GM12878 (cell line): ENCODE data around the gene SDR9C7. TPM values are rescaled to one million over a fixed set of nuclear protein-coding genes. Genes with fewer than 3 reads are reported as not detected.

Experiments used
- ATAC-seq: fragments of 200-7000 bp; cut with Tn5 transposase; 3 replicates; pipeline ENCODE4 v1.9.1; 2020; ENCODE audit warnings: mild to moderate bottlenecking, moderate library complexity
- BruUV-seq: library from RNA; stranded (reverse); fragments of 400-500 nt; replicated peaks from 2 replicates; lab custom pipeline; 2021; lab: Mats Ljungman, UMichigan
- CTCF ChIA-PET: fragments of 300-600 bp; sonication (Branson Sonifier 250); formaldehyde crosslinking; extraction: SDS; loops from one replicate; lab custom pipeline; 2021; ENCODE audit warnings: inconsistent platforms; lab: Yijun Ruan, JAX
- POLR2A ChIA-PET: fragments of 350-600 bp; formaldehyde crosslinking; extraction: SDS; loops from one replicate; lab custom pipeline; 2021; ENCODE audit warnings: inconsistent platforms; lab: Charles Lee
- RAD21 ChIA-PET: fragments of 300-600 bp; sonication (Branson Sonifier 250); formaldehyde crosslinking; loops from one replicate; lab custom pipeline; 2023; ENCODE audit warnings: antibody characterized with exemption; ENCODE audit not compliant: unreplicated experiment; lab: Charles Lee
- SMC1A ChIA-PET: fragments of 300-600 bp; sonication (Branson Sonifier 250); formaldehyde crosslinking; loops from one replicate; lab custom pipeline; 2023; ENCODE audit not compliant: unreplicated experiment, uncharacterized antibody; lab: Charles Lee
- DNase-seq: peaks from one replicate; pipeline ENCODE4 v3.0.0-alpha.2; 2011; ENCODE audit warnings: low read depth, low spot score
- FAIRE-seq: peaks from 3 replicates; lab custom pipeline; 2011; peaks lifted over from hg19 to GRCh38; lab: Jason Lieb, UNC
- H2AFZ ChIP-seq: 2 replicates; pipeline ENCODE4 v1.6.0; 2011; ENCODE audit warnings: low read depth, low read length, control low read depth; ENCODE audit not compliant: control insufficient read depth
- H3K27ac ChIP-seq: 2 replicates; pipeline ENCODE4 v1.5.1; 2011; ENCODE audit warnings: control low read depth; ENCODE audit not compliant: control insufficient read depth, insufficient read depth
- H3K27me3 ChIP-seq, 2 experiments: replicated peaks in 1 of 2; 2 replicates each; pipeline versions ENCODE4 v1.6.0 to v1.6.1; 2011; ENCODE audit warnings: low read length in 1 of 2; ENCODE audit not compliant: control insufficient read depth in 2 of 2, insufficient read depth in 2 of 2
- H3K36me3 ChIP-seq, 2 experiments: 2 replicates each; pipeline ENCODE4 v1.5.1; 2011; ENCODE audit warnings: low read length in 1 of 2; ENCODE audit not compliant: control insufficient read depth in 2 of 2, insufficient read depth in 2 of 2
- H3K4me1 ChIP-seq: 2 replicates; pipeline ENCODE4 v1.6.1; 2011; ENCODE audit warnings: mild to moderate bottlenecking, low read length, moderate library complexity, mixed read lengths; ENCODE audit not compliant: control insufficient read depth, insufficient read depth
- H3K4me2 ChIP-seq: 2 replicates; pipeline ENCODE4 v1.6.0; 2011; ENCODE audit warnings: control low read depth; ENCODE audit not compliant: control insufficient read depth, insufficient read depth
- H3K4me3 ChIP-seq: fragments of 200-600 bp; sonication (generic); 2 replicates; pipeline ENCODE4 v1.5.1; 2016
- H3K79me2 ChIP-seq: 2 replicates; pipeline ENCODE4 v1.6.0; 2011; ENCODE audit warnings: low read length; ENCODE audit not compliant: control insufficient read depth, insufficient read depth
- H3K9ac ChIP-seq: 2 replicates; pipeline ENCODE4 v1.8.0; 2011; ENCODE audit warnings: low read length, control low read depth, mixed read lengths; ENCODE audit not compliant: control insufficient read depth, insufficient read depth
- H3K9me3 ChIP-seq: replicated peaks from 3 replicates; pipeline ENCODE4 v1.5.1; 2011; ENCODE audit warnings: mild to moderate bottlenecking, low read length; ENCODE audit not compliant: control insufficient read depth, insufficient read depth
- H4K20me1 ChIP-seq: 2 replicates; pipeline ENCODE4 v1.6.0; 2011; ENCODE audit not compliant: control insufficient read depth, insufficient read depth
- CHD4 ChIP-seq: fragments of 200-600 bp; sonication (generic); IDR thresholded peaks from 2 replicates; pipeline ENCODE4 v1.6.1; 2016; ENCODE audit warnings: mild to moderate bottlenecking
- KAT2A ChIP-seq: conservative IDR thresholded peaks from 2 replicates; pipeline ENCODE4 v1.6.1; 2011; ENCODE audit warnings: low read depth, low read length; ENCODE audit not compliant: control insufficient read depth
- MEF2A ChIP-seq: IDR thresholded peaks from 2 replicates; pipeline ENCODE4 v1.6.1; 2011; ENCODE audit warnings: low read depth, mild to moderate bottlenecking, low read length, moderate library complexity; ENCODE audit not compliant: insufficient read depth
- NR2C1 ChIP-seq: fragments of 450-650 bp; IDR thresholded peaks from 2 replicates; pipeline ENCODE4 v1.6.1; 2017; ENCODE audit warnings: antibody characterized with exemption, mild to moderate bottlenecking, moderate library complexity
- WGBS: methylation state at CpG from one replicate; pipeline ENCODE4 v1.1.6; 2016; ENCODE audit warnings: low lambda C conversion rate; ENCODE audit not compliant: insufficient replicate concordance, insufficient coverage; ENCODE audit errors: missing lambda C conversion rate; 5-methylcytosine and 5-hydroxymethylcytosine counted together
- in situ Hi-C: fragments of 300-500 bp; cut with MboI; formaldehyde crosslinking; loops from 9 replicates; pipeline ENCODE4 v1.14.3; 2018; ENCODE audit warnings: mixed read lengths
- intact Hi-C: fragments of 100-400 bp; cut with micrococcal nuclease; formaldehyde crosslinking; loops from one replicate; pipeline ENCODE4 v1.14.2; 2022; ENCODE audit not compliant: unreplicated experiment
- polyA plus RNA-seq, 11 experiments: library from polyadenylated mRNA; depleted of rRNA in 4 of 11; unstranded in 6 of 11; stranded (reverse) in 5 of 11; fragments of >200 nt; fragmentation: Nextera tagmentation in 4 of 11; fragmentation: Illumina TruSeq in 1 of 11; extraction: Ambion mirVana in 4 of 11; extraction: Trizol in 1 of 11; gene quantifications; 1 replicate in 1 of 11; 2 replicates in 10 of 11; pipeline versions ENCODE4 v1.2.1 to v1.2.3, GENCODE V29; 2011 to 2016; ENCODE audit warnings: inconsistent platforms in 2 of 11, missing spikeins in 2 of 11, low read depth in 1 of 11
- total RNA-seq, 4 experiments: library from RNA; depleted of rRNA in 3 of 4; stranded (reverse); fragments of >200 nt in 3 of 4; fragmentation: Illumina TruSeq in 1 of 4; extraction: Trizol in 1 of 4; gene quantifications; 2 replicates each; pipeline versions ENCODE4 v1.2.1 to v1.2.3, GENCODE V29; 2013 to 2021
- TF ChIP-seq, protein P1 (sequence below): fragments of 450-650 bp; IDR thresholded peaks from 2 replicates; pipeline ENCODE4 v1.6.1; 2018; ENCODE audit warnings: borderline replicate concordance, mild to moderate bottlenecking; ENCODE audit not compliant: partially characterized antibody
- TF ChIP-seq, protein P2 (sequence below): fragments of 450-650 bp; IDR thresholded peaks from 2 replicates; pipeline ENCODE4 v1.6.1; 2017; ENCODE audit warnings: mild to moderate bottlenecking, moderate library complexity
- TF ChIP-seq, protein P3 (sequence below): fragments of 450-650 bp; IDR thresholded peaks from 2 replicates; pipeline ENCODE4 v1.6.1; 2016; ENCODE audit warnings: mild to moderate bottlenecking

Gene SDR9C7
- total and polyA plus RNA-seq, 10 of the 15 experiments (the other 5 are each of a cell fraction or from before 2014, with no cell fraction given) = 0.04 TPM; not detected in 9

DNA sequence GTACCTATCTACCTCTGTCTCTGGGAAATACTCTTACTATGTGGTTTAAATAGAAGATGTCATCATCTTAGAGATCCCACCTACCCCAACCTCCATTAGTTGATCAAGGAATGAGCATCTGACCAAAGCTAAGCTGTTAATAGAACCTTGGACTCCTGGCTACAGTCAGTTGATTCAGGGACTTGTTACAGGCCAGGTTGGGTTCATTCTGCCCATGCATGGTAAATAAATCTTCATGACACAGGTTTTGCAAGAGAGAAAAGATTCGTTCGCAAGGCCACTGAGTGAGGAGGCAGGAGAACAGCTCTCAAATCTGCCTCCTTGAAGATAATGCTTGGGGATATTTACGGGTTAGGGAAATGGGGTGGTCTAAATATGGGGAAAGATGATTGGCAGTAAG lies 19.5 kb downstream of the SDR9C7 start:
- ChIA-PET POLR2A (no interaction called here), CTCF (interaction anchor here (1.0 kb wide), 1 partner anchor 86 kb away, joined by 3 read pairs; no protein-coding TSS in a partner anchor), SMC1A (no interaction called here)
- FAIRE-seq = no peak
- intact Hi-C loops = no loop called here
- no peaks in the 10 kb centered on the region for H3K4me1 ChIP-seq
- no peaks in the 10 kb centered on the region for H4K20me1 ChIP-seq
- no peaks in the 10 kb centered on the region for H3K36me3 ChIP-seq
- no peak overlapping the region for H3K4me3 ChIP-seq
- WGBS = 57% methylated on average over 3 of the region's 3 CpGs
- no peak overlapping the region for H2AFZ ChIP-seq
- no peak overlapping the region for H3K4me2 ChIP-seq
- BruUV-seq = no TSS peak
- no peaks in the 10 kb centered on the region; a peak in 1 of 4 replicates for H3K27me3 ChIP-seq
- TF ChIP-seq, protein P1, sequence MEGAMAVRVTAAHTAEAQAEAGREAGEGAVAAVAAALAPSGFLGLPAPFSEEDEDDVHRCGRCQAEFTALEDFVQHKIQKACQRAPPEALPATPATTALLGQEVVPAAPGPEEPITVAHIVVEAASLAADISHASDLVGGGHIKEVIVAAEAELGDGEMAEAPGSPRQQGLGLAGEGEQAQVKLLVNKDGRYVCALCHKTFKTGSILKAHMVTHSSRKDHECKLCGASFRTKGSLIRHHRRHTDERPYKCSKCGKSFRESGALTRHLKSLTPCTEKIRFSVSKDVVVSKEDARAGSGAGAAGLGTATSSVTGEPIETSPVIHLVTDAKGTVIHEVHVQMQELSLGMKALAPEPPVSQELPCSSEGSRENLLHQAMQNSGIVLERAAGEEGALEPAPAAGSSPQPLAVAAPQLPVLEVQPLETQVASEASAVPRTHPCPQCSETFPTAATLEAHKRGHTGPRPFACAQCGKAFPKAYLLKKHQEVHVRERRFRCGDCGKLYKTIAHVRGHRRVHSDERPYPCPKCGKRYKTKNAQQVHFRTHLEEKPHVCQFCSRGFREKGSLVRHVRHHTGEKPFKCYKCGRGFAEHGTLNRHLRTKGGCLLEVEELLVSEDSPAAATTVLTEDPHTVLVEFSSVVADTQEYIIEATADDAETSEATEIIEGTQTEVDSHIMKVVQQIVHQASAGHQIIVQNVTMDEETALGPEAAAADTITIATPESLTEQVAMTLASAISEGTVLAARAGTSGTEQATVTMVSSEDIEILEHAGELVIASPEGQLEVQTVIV = no peak
- TF ChIP-seq KAT2A = no peak
- TF ChIP-seq, all 136 proteins: peak for 0
- H3K27ac ChIP-seq = no peak overlapping the region
- no peak for DNase-seq
- ATAC-seq = no peak
- H3K9ac ChIP-seq = no peak overlapping the region
- in situ Hi-C loops = no loop called here
- RAD21 ChIA-PET = no interaction called here
- H3K9me3 ChIP-seq = no peaks in the 10 kb centered on the region; the same call in 2 of the 3 replicates
- no peaks in the 10 kb centered on the region for H3K79me2 ChIP-seq

DNA sequence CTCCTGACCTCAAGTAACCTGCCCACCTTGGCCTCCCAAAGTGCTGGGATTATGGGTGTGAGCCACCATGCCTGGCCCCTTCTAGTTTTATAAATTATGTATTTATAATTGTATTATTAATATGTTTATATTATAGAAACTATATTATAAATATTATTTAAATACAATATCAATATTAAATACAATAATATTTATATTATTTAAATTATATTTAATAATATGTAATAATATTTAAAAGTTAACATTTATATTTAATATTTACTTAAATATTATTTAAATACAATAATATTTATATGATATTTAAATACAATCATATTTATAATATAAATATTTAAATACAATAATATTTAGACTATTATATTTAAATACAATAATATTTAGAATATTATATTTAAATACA lies 20.0 kb downstream of the SDR9C7 start:
- in situ Hi-C loops = no loop called here
- ChIA-PET POLR2A (no interaction called here), SMC1A (no interaction called here), RAD21 (no interaction called here), CTCF (no interaction called here)
- Histone ChIP-seq H3K4me2 (no peak overlapping the region), H3K27ac (no peak overlapping the region), H3K36me3 (no peaks in the 10 kb centered on the region), H3K9ac (no peak overlapping the region), H3K4me3 (no peak overlapping the region), H3K27me3 (no peaks in the 10 kb centered on the region; a peak in 1 of 4 replicates), H3K4me1 (no peaks in the 10 kb centered on the region), H2AFZ (no peak overlapping the region), H4K20me1 (no peaks in the 10 kb centered on the region), H3K79me2 (no peaks in the 10 kb centered on the region), H3K9me3 (peaks cover under 1% of the 10 kb centered on the region; the same call in 1 of the 3 replicates)
- no peak for ATAC-seq
- no TSS peak for BruUV-seq
- intact Hi-C loops = no loop called here
- TF ChIP-seq NR2C1 = no peak
- TF ChIP-seq, protein P2, sequence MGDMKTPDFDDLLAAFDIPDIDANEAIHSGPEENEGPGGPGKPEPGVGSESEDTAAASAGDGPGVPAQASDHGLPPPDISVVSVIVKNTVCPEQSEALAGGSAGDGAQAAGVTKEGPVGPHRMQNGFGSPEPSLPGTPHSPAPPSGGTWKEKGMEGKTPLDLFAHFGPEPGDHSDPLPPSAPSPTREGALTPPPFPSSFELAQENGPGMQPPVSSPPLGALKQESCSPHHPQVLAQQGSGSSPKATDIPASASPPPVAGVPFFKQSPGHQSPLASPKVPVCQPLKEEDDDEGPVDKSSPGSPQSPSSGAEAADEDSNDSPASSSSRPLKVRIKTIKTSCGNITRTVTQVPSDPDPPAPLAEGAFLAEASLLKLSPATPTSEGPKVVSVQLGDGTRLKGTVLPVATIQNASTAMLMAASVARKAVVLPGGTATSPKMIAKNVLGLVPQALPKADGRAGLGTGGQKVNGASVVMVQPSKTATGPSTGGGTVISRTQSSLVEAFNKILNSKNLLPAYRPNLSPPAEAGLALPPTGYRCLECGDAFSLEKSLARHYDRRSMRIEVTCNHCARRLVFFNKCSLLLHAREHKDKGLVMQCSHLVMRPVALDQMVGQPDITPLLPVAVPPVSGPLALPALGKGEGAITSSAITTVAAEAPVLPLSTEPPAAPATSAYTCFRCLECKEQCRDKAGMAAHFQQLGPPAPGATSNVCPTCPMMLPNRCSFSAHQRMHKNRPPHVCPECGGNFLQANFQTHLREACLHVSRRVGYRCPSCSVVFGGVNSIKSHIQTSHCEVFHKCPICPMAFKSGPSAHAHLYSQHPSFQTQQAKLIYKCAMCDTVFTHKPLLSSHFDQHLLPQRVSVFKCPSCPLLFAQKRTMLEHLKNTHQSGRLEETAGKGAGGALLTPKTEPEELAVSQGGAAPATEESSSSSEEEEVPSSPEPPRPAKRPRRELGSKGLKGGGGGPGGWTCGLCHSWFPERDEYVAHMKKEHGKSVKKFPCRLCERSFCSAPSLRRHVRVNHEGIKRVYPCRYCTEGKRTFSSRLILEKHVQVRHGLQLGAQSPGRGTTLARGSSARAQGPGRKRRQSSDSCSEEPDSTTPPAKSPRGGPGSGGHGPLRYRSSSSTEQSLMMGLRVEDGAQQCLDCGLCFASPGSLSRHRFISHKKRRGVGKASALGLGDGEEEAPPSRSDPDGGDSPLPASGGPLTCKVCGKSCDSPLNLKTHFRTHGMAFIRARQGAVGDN = no peak
- TF ChIP-seq, protein P3, sequence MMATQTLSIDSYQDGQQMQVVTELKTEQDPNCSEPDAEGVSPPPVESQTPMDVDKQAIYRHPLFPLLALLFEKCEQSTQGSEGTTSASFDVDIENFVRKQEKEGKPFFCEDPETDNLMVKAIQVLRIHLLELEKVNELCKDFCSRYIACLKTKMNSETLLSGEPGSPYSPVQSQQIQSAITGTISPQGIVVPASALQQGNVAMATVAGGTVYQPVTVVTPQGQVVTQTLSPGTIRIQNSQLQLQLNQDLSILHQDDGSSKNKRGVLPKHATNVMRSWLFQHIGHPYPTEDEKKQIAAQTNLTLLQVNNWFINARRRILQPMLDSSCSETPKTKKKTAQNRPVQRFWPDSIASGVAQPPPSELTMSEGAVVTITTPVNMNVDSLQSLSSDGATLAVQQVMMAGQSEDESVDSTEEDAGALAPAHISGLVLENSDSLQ = no peak
- TF ChIP-seq CHD4 = no peak
- no peak for TF ChIP-seq MEF2A
- no peak for FAIRE-seq
- DNase-seq = no peak
